Measurements from ENCODE around the gene RALBP1. TPM values are rescaled to one million over a fixed set of nuclear protein-coding genes. Genes with fewer than 3 reads are reported as not detected.

RALBP1 gene
- total RNA-seq, 4 donors from 2014 or later: 168 to 213 (median 178) TPM

GRCh38 chr18:9578306-9578705, 103.0 kb downstream of the RALBP1 start:
- Histone ChIP-seq H3K4me3 (no peak overlapping the region), H3K27ac (no peak overlapping the region), H3K36me3 (peaks cover 45% of the 10 kb centered on the region), H3K4me1 (peaks cover 7% of the 10 kb centered on the region), H3K27me3 (no peaks in the 10 kb centered on the region), H3K9me3 (no peaks in the 10 kb centered on the region)
- no peak for DNase-seq (ENCODE audit: low spot score in 2 of 2)
- TF ChIP-seq EP300 (IDR thresholded peaks at IDR 0.05) (no peak), CTCF (IDR thresholded peaks at IDR 0.05) (no peak), POLR2A (IDR thresholded peaks at IDR 0.05) (no peak)

- peaks cover 4% of the 10 kb centered on the region for H3K4me1 ChIP-seq
- no peak for DNase-seq (ENCODE audit: low spot score in 2 of 2)
- no peak for TF ChIP-seq CTCF (IDR thresholded peaks at IDR 0.05)
- no peaks in the 10 kb centered on the region for H3K27me3 ChIP-seq
- H3K27ac ChIP-seq: no peak overlapping the region
- WGBS: 97% methylated on average over 7 of the region's 7 CpGs
- no peak overlapping the region for H3K4me3 ChIP-seq
- H3K9me3 ChIP-seq: no peaks in the 10 kb centered on the region
- peaks cover 48% of the 10 kb centered on the region for H3K36me3 ChIP-seq
Observed at GRCh38 chr18:9581667-9582066, 106.4 kb downstream of the RALBP1 start.

- H3K4me1 ChIP-seq: no peaks in the 10 kb centered on the region
- no peaks in the 10 kb centered on the region for H3K9me3 ChIP-seq
- peaks cover 46% of the 10 kb centered on the region for H3K36me3 ChIP-seq
- DNase-seq (ENCODE audit: low spot score in 2 of 2): no peak
- TF ChIP-seq POLR2A (IDR thresholded peaks at IDR 0.05) (no peak), POLR2AphosphoS5 (IDR thresholded peaks at IDR 0.05) (no peak), EP300 (IDR thresholded peaks at IDR 0.05) (no peak), CTCF (IDR thresholded peaks at IDR 0.05) (no peak)
- 96% methylated on average over 3 of the region's 3 CpGs for WGBS
- H3K27me3 ChIP-seq: no peaks in the 10 kb centered on the region
- H3K4me3 ChIP-seq: no peak overlapping the region
- no peak overlapping the region for H3K27ac ChIP-seq
Observed at GRCh38 chr18:9586814-9587213, 111.5 kb downstream of the RALBP1 start.

Other genes starting within 250 kb of the RALBP1 start
- gene TWSG1, start 140.7 kb upstream of the RALBP1 start, total RNA-seq: 10 to 100 TPM; 18.7 to 41.6 (median 26.1) TPM
- gene PPP4R1, start 139.0 kb downstream of the RALBP1 start, total RNA-seq: 100 to 1,000 TPM in 3 of 4 donors, 10 to 100 TPM in 1; 82.3 to 153 (median 113) TPM
- gene RAB31, start 232.8 kb downstream of the RALBP1 start, total RNA-seq: 10 to 100 TPM in 3 of 4 donors, 1 to 10 TPM in 1; 5.8 to 15.2 (median 11.4) TPM